AG04449 (cell line): ENCODE measurements around the gene POLA1.
"Not testable (repeated sequence)": the region's sequence is repeated elsewhere in the genome, so short reads cannot be mapped to it uniquely, and the experiment has no call there.

Experiments used
- CTCF ChIA-PET: fragments of 350-600 bp; formaldehyde crosslinking; extraction: SDS; loops from one replicate; lab custom pipeline; 2021; ENCODE audit warnings: antibody characterized with exemption; lab: Yijun Ruan, JAX
- POLR2A ChIA-PET: fragments of 400-600, 350-600 bp; formaldehyde crosslinking; extraction: SDS; loops from one replicate; lab custom pipeline; 2020; ENCODE audit warnings: antibody characterized with exemption, inconsistent platforms; lab: Yijun Ruan, JAX
- DNase-seq: peaks from one replicate; pipeline ENCODE4 v3.0.0-alpha.2; 2010; ENCODE audit warnings: low read depth, low spot score
- H3K4me3 ChIP-seq: 2 replicates; pipeline ENCODE4 v1.5.1; 2011; ENCODE audit warnings: low read depth, mild to moderate bottlenecking, control low read depth, low read length
- CTCF ChIP-seq: IDR thresholded peaks from one replicate; pipeline ENCODE4 v1.5.1; 2011; ENCODE audit warnings: mild to moderate bottlenecking, moderate library complexity, low read length, control low read depth, inconsistent platforms; ENCODE audit not compliant: insufficient read depth; ENCODE audit errors: missing control alignments

Gene POLA1

GRCh38 chrX:24851289-24851688 lies 157.6 kb downstream of the POLA1 start:
- no peak for DNase-seq
- H3K4me3 ChIP-seq: no peak overlapping the region
- CTCF ChIA-PET: interaction anchor here (1.8 kb wide), 1 partner anchor 12 kb away, joined by 7 read pairs; no protein-coding TSS in a partner anchor
- TF ChIP-seq CTCF: no peak
- POLR2A ChIA-PET: no interaction called here

GRCh38 chrX:24851780-24852179 lies 158.1 kb downstream of the POLA1 start:
- ChIA-PET CTCF (interaction anchor here (1.8 kb wide), 1 partner anchor 13 kb away, joined by 7 read pairs; no protein-coding TSS in a partner anchor), POLR2A (no interaction called here)
- DNase-seq: no peak
- no peak overlapping the region for H3K4me3 ChIP-seq
- TF ChIP-seq CTCF: no peak

GRCh38 chrX:24858004-24858746 lies 164.5 kb downstream of the POLA1 start:
- DNase-seq: no peak
- no peak for TF ChIP-seq CTCF
- POLR2A ChIA-PET: no interaction called here
- no peak overlapping the region for H3K4me3 ChIP-seq
- CTCF ChIA-PET: no interaction called here

GRCh38 chrX:24859211-24859841 lies 165.6 kb downstream of the POLA1 start:
- POLR2A ChIA-PET: no interaction called here
- CTCF ChIA-PET: no interaction called here

GRCh38 chrX:24860140-24860539 lies 166.4 kb downstream of the POLA1 start:
- CTCF ChIA-PET: interaction anchor here (1.3 to 1.8 kb wide), 2 partner anchors 21 to 107 kb away, joined by 4 read pairs; no protein-coding TSS in a partner anchor
- TF ChIP-seq CTCF: no peak
- POLR2A ChIA-PET: no interaction called here
- no peak overlapping the region for H3K4me3 ChIP-seq
- no peak for DNase-seq

More at GRCh38 chrX:24859211-24859841, 165.6 kb downstream of the POLA1 start:
- H3K4me3 ChIP-seq: no peak overlapping the region
- DNase-seq: no peak
- TF ChIP-seq CTCF: no peak

GRCh38 chrX:24862343-24862742 lies 168.6 kb downstream of the POLA1 start:
- ChIA-PET CTCF (interaction anchor here (1.4 kb wide), 1 partner anchor 23 kb away, joined by 8 read pairs; no protein-coding TSS in a partner anchor), POLR2A (no interaction called here)
- no peak for TF ChIP-seq CTCF
- DNase-seq: no peak
- H3K4me3 ChIP-seq: no peak overlapping the region

GRCh38 chrX:24863779-24864178 lies 170.1 kb downstream of the POLA1 start:
- H3K4me3 ChIP-seq, DNase-seq, CTCF ChIA-PET, POLR2A ChIA-PET: not testable (repeated sequence)
